HG03196 (cell line): ENCODE data around the gene ARGLU1.

Experiments
- ATAC-seq: cut with Tn5 transposase; IDR thresholded peaks from one replicate; pipeline ENCODE4 v1.9.1; 2021; ENCODE audit not compliant: unreplicated experiment

The ARGLU1 gene

DNA sequence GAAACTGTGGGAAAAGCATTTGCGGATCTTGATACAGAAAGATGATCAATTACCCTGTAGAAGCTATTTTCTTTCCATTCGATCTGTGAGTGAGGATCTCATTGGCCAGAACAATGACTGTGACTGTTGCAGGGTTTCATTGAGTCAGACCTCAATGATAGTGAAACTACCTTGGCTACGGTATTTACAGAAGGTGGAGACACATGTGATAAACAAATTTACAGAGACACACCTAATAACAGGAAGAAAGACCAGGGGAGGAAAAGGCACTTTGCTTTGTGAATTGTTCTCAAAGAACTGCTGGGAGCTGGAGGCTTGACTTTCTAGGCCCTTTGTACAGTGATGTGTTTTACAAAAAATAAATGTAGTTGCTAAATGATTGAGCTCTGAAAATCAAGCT, 19.9 kb upstream of the ARGLU1 start:
- ATAC-seq: no peak

GRCh38 chr13:106586648-106587166, 18.8 kb upstream of the ARGLU1 start:
- ATAC-seq: no peak

DNA sequence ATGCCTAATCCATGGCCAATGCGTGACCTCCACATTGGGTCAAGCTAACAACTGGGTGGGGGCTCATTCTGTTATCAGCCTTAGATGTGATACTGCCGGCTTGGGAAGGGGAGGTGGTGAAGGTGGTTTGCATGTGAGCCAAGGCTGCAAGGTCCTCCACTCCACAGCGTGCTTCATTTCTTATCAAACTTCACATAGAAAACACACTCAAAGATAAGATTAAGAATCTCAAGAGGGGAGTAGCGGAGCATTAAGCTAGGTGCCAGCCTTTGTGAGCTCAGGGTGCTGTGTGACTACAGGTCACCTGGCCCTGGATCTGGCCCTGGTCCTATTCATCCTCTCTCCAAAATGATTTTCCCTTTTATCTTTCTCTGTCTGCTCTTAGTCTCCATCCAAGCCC, 13.3 kb upstream of the ARGLU1 start:
- no peak for ATAC-seq

- ATAC-seq: no peak
Observed at GRCh38 chr13:106575896-106576295, 8.0 kb upstream of the ARGLU1 start.

- no peak for ATAC-seq
Observed at GRCh38 chr13:106573868-106574267, 5.9 kb upstream of the ARGLU1 start.

GRCh38 chr13:106573284-106573846, 5.4 kb upstream of the ARGLU1 start:
- ATAC-seq: no peak

DNA sequence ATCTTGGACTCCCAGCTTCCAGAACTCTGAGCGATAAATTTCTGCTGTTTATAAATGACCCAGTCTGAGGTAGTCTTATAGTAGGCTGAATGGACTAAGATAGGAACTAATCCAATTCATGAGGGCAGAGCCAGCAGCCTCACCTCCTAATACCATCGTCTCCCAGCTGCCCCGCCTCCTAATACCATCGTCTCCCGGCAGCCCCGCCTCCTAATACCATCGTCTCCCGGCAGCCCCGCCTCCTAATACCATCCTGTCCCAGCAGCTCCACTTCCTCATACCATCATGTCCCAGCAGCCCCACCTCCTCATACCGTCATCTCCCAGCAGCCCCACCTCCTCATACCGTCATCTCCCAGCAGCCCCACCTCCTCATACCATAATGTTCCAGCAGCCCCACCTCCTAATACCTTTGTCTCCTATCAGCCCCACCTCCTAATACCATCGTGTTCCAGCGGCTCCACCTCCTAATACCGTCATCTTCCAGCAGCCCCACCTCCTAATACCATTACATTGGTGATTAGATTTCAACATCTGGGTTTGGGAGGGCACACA, 2.4 kb upstream of the ARGLU1 start:
- ATAC-seq: peak; percentile 39

- ATAC-seq: no peak
Observed at GRCh38 chr13:106569233-106570095, 1.5 kb upstream of the ARGLU1 start.

DNA sequence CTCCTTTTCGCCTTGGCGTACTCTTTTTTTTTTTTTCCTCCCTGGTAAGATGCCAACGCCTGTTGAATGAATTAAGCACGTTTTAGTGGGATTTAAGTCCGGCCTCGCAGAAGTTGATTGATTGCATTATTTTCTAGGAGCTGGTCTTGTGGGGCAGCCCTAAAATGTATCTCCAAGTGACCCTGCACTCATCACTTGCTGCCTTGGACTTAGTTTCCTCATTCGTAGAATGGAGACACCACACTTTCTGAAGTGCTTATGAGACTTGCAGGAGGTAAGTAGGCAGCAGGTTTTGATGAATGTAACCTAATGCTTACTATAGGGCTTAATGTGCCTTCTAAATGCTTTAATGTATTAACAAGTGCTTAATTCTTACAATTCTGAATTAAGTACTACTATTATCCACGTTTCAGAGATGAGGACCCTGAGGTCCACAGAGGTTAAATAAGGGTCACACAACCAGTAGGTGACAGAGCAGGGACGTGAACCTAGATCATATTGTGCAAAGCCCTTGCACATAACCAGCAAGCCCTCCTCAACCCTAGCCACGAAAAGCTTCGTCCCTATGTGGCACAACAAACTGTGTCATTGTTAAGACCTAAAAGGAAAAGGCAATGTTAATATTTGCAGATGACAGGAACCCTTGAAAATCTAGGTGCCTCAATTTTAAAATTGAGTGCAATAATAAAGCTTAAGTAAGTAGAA, 514 bp upstream of the ARGLU1 start:
- ATAC-seq: peak; percentile 24

DNA sequence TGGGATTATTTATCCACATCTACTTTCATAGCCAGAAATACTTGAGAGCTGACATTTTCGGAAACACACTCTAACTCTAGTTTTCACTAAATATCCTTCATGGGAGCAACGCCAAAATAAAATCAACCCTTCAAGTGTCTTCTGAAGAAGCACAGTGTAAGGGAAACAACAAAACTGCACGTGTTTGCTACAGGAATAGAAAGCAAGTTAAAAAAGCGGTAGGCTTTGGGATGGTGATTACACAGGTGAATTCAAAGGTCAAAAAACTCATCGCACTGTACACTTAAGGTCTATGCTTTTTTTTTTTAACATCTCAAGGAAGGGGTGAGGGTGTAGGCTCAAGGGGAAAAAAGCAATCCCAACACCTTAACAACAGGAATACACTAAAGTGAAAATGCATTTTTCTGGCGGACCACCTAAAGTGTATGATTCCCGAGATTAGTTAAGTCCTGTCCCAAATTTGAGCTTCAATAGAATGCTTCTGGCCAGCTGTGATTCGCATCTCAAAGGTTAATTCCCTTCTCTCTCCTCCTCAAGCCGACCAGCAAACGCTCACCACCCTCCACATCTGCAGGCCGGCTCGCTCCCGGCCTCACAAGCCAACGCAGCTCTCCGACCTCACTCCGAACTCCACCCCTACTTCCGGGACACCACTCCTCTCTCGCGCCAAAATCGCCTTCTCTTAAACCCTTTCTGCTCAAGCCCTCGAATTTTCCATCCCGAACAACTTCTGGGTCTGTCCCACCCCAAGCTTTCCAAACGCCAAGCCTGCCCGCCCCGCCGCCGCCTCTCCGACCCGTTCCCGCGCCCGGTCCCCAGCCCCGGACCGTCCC, 1.1 kb downstream of the ARGLU1 start:
- peak; percentile 37 for ATAC-seq

DNA sequence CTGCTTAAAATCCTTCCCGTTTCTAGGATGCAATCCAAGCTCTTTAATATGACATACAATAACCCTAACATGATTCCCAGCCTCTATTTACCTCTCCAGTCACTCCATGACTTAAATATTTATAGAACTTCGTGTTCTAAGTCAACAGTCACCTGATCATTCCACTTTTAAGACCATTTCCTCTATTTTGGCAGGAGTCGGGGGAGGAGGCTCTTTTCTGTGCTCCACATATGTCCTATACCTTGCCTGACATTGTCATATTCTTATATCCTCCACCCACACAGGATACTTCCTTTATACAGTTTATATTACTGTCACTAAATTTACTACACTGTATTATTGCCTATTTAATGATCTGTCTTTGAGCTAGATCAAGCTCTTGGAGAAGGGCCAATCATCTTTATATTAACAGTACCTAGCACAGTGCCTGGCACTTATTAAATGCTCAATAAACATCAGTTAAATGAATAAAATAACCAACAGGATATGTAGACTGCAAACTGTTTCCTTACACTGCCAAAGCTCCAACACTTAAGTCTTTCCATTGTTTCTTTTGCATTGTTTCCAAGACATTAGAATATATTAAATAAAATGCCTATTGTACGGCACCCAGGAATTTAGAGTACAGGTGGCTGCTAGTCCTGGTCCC, 2.7 kb downstream of the ARGLU1 start:
- ATAC-seq: no peak

DNA sequence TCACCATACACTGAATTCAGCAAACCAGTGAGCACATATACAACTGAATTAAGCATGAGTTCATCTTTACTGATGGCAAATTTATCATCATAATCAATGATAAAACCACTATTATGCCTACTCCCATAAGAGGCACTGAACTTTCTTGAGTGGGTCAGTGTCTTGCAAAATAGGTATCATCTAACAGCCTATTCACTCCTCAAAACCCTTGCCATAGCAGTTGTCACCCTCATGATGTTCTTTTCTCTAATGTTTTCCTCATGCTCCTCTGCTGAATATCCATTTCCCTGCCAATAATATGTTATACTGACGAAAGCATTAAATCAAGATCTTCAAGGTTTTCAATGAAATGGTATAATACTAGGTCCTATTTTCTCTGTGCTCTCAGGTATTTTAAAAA, 5.6 kb downstream of the ARGLU1 start:
- ATAC-seq: no peak

DNA sequence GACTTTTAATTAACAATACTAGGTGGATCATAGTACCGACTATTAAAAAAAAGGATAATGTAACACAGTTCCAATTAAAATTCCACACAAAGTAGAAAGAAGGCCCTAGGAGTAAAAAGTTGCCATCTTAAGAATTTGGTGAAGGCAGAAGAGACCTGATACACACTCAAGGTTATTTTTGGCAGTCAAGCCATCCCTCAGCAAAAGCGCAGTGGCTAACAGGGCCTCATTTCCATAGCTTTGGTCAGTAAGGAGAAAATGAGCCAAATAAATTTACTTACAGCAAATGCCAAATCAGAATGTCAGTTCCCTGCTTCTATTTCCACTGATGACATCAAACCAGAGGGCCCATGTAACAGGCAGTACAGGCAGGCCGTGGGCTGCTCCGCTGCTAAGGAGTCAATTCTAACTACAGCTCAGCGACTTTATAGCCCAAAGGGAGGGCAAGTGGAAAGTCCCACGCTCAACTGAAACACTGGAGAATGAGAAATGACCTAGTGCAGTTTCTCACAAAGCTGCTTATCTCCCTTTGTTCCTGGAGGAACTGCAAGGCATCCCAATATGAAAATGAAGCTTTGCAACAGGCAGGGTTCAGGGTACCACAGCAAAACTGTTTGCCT, 6.3 kb downstream of the ARGLU1 start:
- ATAC-seq: peak; percentile 70

GRCh38 chr13:106560821-106561220, 7.1 kb downstream of the ARGLU1 start:
- ATAC-seq: peak; percentile 32

GRCh38 chr13:106558527-106558926, 9.4 kb downstream of the ARGLU1 start:
- ATAC-seq: no peak

DNA sequence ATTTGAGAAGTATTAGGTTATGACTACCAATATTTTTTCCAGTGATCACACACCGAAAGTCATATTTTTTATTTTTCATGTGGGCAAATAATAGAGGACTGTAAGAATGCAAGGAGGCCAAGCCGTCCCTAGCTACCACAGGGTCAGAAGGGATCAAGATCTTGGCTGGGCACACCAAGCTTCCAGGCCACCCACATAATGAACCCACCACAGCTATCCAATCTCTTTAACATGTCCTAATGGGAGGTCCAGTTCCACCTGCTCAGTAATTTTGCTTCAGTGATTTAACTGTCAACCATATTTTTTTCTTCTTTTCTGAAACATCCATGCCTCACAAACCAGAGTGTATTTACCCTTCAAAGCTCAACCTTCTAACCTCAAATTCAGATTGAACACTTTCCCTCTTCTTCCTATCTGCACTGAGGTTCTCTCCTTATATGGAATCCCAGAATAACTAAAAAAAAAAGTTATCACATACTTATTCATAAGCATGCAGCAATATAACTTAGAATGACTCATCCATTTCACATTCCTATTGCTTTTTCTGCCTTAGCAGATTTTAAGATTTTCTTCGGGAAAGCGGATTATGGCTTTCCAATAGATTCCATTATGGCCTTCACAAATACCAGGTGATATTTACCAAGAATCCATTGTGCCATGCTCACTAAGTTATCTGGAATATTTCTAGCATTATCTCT, 12.2 kb downstream of the ARGLU1 start:
- no peak for ATAC-seq

DNA sequence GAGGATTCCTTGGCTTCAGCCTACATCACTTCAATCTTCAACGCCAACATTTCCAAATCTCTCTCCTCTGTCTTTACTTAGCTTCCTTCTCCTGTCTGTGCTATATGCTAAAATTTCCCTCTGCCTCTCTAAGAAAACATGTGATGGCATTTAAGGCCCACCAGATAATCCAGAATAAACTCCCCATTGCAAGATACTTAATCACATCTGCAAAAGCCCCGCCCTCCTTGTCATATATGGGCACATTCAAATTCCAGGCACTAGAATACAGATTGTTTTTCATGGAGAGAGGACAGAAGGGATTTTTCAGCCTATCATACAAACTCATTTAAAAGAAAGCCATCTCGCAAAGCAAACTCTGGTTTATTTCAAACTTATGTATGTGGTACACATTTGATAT, 16.2 kb downstream of the ARGLU1 start:
- ATAC-seq: no peak

DNA sequence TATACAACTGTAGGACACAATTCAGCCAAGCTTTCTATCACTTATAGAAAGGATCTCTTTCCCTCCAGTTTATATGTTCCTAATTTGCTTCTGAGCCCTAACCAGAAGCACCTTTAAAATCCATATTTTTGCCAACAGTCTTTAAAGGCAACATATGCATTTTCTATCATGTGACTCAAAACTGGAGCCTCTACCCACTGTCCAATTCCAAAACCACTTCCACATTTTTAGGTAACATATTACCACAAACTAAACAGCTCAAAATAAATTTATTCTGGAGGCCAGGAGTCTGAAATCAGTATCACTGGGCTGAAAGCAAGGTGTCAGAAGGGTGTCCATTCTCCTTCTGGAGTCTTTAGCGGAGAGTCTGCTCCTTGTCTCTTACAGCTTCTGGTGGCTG, 16.6 kb downstream of the ARGLU1 start:
- ATAC-seq: no peak

DNA sequence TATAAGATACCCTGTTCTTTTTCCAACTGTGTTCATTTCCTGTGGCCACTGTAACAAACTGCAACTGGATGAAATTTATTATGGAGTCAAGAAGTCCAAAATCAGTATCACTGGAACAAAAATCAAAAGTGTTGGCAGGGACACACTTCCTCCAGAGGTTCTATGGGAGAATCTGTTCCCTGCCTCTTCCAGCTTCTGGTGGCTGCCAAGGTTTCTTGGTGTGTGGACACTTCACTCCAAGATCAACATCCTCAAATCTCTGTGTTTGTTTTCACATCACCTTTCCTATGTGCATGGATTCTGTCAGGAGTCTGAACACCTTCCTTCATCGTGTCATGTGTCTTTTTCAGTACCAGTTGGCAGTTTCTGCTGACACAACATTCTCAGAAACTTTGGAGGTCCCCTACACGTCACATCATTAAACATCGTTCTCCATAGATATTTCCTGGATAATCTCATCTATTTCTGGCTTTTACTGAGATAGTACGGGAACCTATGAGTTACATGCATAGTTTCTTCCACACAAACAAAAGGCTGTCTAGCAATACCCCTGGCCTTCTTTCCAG, 17.3 kb downstream of the ARGLU1 start:
- no peak for ATAC-seq
